Measurements from ENCODE around the gene GGTLC2.

DNA sequence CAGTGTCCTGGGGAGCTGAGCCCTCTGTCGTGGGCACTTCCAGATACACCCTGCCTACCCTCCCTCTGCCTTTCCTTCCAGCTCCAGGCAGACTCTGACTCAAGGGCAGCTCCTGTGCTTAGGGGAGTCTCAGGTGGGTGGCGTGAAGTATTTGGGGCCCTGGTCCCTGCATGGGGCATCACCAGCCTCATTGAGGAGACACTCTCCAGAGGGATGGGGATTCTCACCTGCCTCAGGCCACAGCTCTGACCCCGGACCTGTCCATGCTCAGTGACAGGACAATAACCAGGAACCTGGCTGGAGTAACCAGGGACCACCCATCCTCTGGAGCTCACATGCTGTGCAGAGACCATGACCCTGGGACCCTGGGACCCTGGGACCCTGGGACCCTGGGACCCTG is 41.2 kb downstream of the GGTLC2 start:
- TF ChIP-seq EZH2 (IDR thresholded peaks at IDR 0.05; ENCODE audit: insufficient read depth, poor library complexity, severe bottlenecking) (no peak), EZH2phosphoT487 (IDR thresholded peaks at IDR 0.05; ENCODE audit: insufficient read depth, low read depth) (no peak)
